NB4 (cell line): ENCODE data around the gene GTF2B.
A peak's percentile ranks its signal among the peaks of the same experiment; 100 is the strongest.
"Not testable (repeated sequence)": the region's sequence is repeated elsewhere in the genome, so short reads cannot be mapped to it uniquely, and the experiment has no call there.

Experiments
- DNase-seq: peaks from one replicate; pipeline ENCODE4 v3.0.0; 2010; ENCODE audit warnings: low read depth
- H3K4me3 ChIP-seq: one replicate; pipeline ENCODE4 v1.5.1; 2011; ENCODE audit warnings: mild to moderate bottlenecking, low read depth, low read length, moderate library complexity
- CTCF ChIP-seq: IDR thresholded peaks from one replicate; pipeline ENCODE4 v1.5.1; 2012; ENCODE audit warnings: low read depth, low read length
- MYC ChIP-seq: IDR thresholded peaks from 2 replicates; pipeline ENCODE4 v1.6.1; 2011; ENCODE audit warnings: low read depth, low read length
- POLR2A ChIP-seq: IDR thresholded peaks from 2 replicates; pipeline ENCODE4 v1.6.1; 2011; ENCODE audit warnings: mild to moderate bottlenecking; ENCODE audit not compliant: insufficient read length; ENCODE audit errors: extremely low read depth
- TF ChIP-seq, protein P1 (sequence below): IDR thresholded peaks from 2 replicates; pipeline ENCODE4 v1.6.1; 2011; ENCODE audit warnings: low read depth, low read length

GTF2B gene

GRCh38 chr1:88891318-88891950 is at the start of gene GTF2B:
Gene GTF2B (minus strand): TSS chr1:88891567. CDS start chr1:88891499, 68 bp downstream.
- H3K4me3 ChIP-seq: peak within 1 kb of the TSS; percentile 94
- DNase-seq: peak; percentile 96
- TF ChIP-seq, protein P1, sequence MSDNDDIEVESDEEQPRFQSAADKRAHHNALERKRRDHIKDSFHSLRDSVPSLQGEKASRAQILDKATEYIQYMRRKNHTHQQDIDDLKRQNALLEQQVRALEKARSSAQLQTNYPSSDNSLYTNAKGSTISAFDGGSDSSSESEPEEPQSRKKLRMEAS: peak; percentile 96
- TF ChIP-seq POLR2A (peak; percentile 97), MYC (peak; percentile 95), CTCF (no peak)

DNA sequence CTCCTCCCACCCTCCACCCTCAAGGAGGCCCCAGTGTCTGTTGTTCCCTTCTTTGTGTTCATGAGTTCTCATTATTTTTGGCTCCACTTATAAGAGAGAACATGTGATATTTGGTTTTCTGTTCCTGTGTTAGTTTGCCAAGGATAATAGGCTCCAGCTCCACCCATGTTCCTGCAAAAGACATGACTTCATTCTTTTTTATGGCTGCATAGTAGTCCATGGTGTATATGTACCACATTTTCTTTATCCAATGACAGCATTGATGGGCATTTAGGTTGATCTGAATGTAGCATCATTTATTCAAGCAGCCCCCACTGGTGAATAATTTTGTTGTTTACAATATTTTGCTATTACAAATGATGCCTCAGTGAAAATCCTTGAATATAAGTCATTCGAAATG is 47.2 kb upstream of the GTF2B start:
- not testable (repeated sequence) for DNase-seq, H3K4me3 ChIP-seq

DNA sequence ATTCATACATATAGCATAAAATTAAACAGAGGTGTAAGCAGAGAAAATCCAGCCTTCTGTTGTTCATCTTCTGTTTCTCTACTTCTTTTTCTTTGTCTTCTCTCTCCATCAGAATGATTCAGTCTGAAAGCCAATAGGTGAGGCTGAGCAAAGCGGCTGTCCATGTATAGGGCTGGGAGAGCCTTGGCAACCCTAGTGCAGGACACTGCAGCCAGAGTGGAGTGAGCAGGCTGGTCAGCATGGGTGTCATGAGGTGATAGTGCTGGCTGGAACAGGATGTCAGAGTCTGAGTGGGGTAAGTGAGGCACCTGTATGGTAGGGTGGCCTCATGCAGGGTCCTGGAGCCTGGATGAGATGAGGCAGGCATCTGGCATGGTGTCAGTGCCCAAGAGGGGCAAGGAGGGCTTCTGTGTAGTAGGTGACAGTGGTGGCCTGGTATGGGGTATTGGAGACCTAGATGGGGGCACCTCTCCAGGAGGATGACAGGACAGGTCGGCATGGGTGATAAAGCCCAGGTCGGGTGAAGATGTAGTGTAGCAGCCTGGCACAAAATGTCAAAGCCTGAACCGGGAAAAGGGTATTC is 45.5 kb upstream of the GTF2B start:
- no peak for TF ChIP-seq CTCF
- TF ChIP-seq MYC: no peak
- TF ChIP-seq POLR2A: no peak
- TF ChIP-seq, protein P1: no peak
- DNase-seq: no peak
- H3K4me3 ChIP-seq: no peak overlapping the region

GRCh38 chr1:88936223-88936523 is 44.8 kb upstream of the GTF2B start:
- no peak overlapping the region for H3K4me3 ChIP-seq
- no peak for DNase-seq
- TF ChIP-seq CTCF (no peak), POLR2A (no peak), MYC (no peak)
- TF ChIP-seq, protein P1: no peak

DNA sequence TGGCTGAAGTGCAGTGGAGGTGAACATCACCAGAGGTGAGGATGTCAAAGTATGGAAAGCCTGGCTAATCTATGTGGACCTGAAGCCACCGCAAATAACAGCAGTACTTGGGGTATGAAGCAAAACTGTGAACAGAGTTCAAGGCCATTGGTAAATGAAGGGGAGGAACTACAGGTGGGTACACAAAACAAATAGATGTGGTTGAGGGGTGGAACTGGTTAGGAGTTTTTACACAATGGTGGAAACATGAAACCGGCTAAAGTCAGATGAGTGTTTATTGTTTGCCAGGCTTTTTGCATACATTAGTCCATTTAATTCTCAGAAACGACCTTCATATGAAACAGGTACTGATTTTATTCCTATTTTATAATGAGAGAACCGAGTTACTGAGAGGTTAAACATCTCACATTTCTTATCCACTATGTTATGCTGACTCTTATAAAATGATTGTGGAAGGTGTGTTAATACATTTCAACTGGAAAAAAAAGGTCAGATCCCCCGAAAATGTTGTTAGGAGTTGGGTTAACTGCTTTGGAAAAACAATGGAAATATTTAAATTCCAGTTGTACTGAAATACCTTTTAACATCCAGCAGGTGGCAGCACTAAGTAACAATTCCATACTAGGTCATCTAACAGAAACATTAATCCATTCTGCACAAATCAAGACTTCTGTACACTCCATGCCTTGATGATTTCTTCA is 44.3 kb upstream of the GTF2B start:
- TF ChIP-seq CTCF (peak; percentile 25), MYC (no peak)
- H3K4me3 ChIP-seq: no peak overlapping the region
- peak; percentile 54 for DNase-seq

DNA sequence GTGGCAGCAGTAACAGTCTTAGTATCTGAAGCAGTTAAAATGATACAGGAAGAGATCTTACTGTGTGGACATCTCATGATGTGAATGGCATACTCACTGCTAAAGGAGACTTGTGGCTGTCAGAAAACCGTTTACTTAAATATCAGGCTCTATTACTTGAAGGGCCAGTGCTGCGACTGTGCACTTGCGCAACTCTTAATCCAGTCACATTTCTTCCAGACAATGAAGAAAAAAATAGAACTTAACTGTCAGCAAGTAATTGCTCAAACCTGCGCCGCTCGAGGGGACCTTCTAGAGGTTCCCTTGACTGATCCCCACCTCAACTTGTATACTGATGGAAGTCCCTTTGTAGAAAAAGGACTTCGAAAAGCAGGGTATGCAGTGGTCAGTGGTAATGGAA is 38.8 kb upstream of the GTF2B start:
- peak; percentile 9 for DNase-seq

DNA sequence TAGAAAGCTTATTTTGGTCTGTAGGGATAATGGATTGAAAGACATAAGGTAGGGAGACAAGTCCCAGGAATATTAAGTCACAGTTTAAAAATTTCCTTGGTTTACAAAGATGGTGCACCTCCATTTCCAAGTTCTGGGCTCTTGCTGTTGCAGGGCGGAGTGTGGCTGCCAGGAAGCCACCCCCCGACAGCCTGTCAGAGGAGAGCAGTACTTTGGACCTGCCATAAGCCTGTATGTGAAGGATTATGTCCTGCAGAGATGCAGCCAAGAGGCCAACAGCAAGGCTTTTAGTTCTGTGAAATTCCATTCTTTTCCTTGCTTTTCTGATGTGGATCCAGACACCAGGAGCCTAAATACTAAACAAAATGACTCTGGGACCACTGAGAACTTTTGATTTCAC is 31.9 kb upstream of the GTF2B start:
- H3K4me3 ChIP-seq: no peak overlapping the region
- TF ChIP-seq CTCF (no peak), MYC (no peak), POLR2A (no peak)
- TF ChIP-seq, protein P1: no peak
- no peak for DNase-seq

More for the DNA sequence above, 38.8 kb upstream of the GTF2B start:
- H3K4me3 ChIP-seq: not testable (repeated sequence)
